Measurements from ENCODE around the gene ATG7. TPM values are rescaled to one million over a fixed set of nuclear protein-coding genes. Genes with fewer than 3 reads are reported as not detected.

Gene ATG7
- total RNA-seq, 2 experiments from 2014 or later: 26.4 to 28.6 TPM

GRCh38 chr3:11362600-11362999 lies 90.4 kb downstream of the ATG7 start:
- Mint-ChIP-seq H3K36me3 (peaks cover 7% of the 10 kb centered on the region), H3K9me3 (no peaks in the 10 kb centered on the region), H3K4me3 (no peak overlapping the region), H3K4me1 (no peaks in the 10 kb centered on the region), H3K27me3 (no peaks in the 10 kb centered on the region), H3K27ac (no peak overlapping the region)
- POLR2A ChIA-PET: no interaction called here
- DNase-seq: no peak
- ATAC-seq (ENCODE audit: low read depth): no peak

- no peaks in the 10 kb centered on the region for H3K4me1 Mint-ChIP-seq
- no peak overlapping the region for H3K4me3 Mint-ChIP-seq
- ATAC-seq (ENCODE audit: low read depth) (no peak), DNase-seq (no peak)
- POLR2A ChIA-PET: no interaction called here
- no peak overlapping the region for H3K27ac Mint-ChIP-seq
- H3K27me3 Mint-ChIP-seq: no peaks in the 10 kb centered on the region
- peaks cover 7% of the 10 kb centered on the region for H3K36me3 Mint-ChIP-seq
- no peaks in the 10 kb centered on the region for H3K9me3 Mint-ChIP-seq
Observed at GRCh38 chr3:11363715-11364114, 91.5 kb downstream of the ATG7 start.

- no peaks in the 10 kb centered on the region for H3K9me3 Mint-ChIP-seq
- DNase-seq: no peak
- POLR2A ChIA-PET: no interaction called here
- H3K36me3 Mint-ChIP-seq: peaks cover 7% of the 10 kb centered on the region
- H3K27me3 Mint-ChIP-seq: no peaks in the 10 kb centered on the region
- no peak overlapping the region for H3K27ac Mint-ChIP-seq
- no peak for ATAC-seq (ENCODE audit: low read depth)
- H3K4me3 Mint-ChIP-seq: no peak overlapping the region
- no peaks in the 10 kb centered on the region for H3K4me1 Mint-ChIP-seq
Observed at GRCh38 chr3:11364181-11364580, 92.0 kb downstream of the ATG7 start.

- Mint-ChIP-seq H3K36me3 (peaks cover 9% of the 10 kb centered on the region), H3K27ac (no peak overlapping the region), H3K27me3 (no peaks in the 10 kb centered on the region), H3K4me3 (no peak overlapping the region), H3K9me3 (no peaks in the 10 kb centered on the region), H3K4me1 (no peaks in the 10 kb centered on the region)
- no peak for DNase-seq
- POLR2A ChIA-PET: no interaction called here
- no peak for ATAC-seq (ENCODE audit: low read depth)
Observed at GRCh38 chr3:11367143-11367693, 95.0 kb downstream of the ATG7 start.

GRCh38 chr3:11370191-11370590 lies 98.0 kb downstream of the ATG7 start:
- POLR2A ChIA-PET: interaction anchor here (0.6 kb wide), 1 partner anchor 315 kb away, joined by 3 read pairs; no protein-coding TSS in a partner anchor
- Mint-ChIP-seq H3K27ac (no peak overlapping the region), H3K9me3 (no peaks in the 10 kb centered on the region), H3K27me3 (no peaks in the 10 kb centered on the region), H3K36me3 (peaks cover 7% of the 10 kb centered on the region), H3K4me1 (no peaks in the 10 kb centered on the region), H3K4me3 (no peak overlapping the region)
- DNase-seq (no peak), ATAC-seq (ENCODE audit: low read depth) (no peak)

GRCh38 chr3:11370966-11371365 lies 98.8 kb downstream of the ATG7 start:
- Mint-ChIP-seq H3K27ac (no peak overlapping the region), H3K36me3 (peaks cover 5% of the 10 kb centered on the region), H3K4me3 (no peak overlapping the region), H3K27me3 (no peaks in the 10 kb centered on the region), H3K9me3 (no peaks in the 10 kb centered on the region), H3K4me1 (no peaks in the 10 kb centered on the region)
- POLR2A ChIA-PET: interaction anchor here (0.6 kb wide), 1 partner anchor 314 kb away, joined by 3 read pairs; no protein-coding TSS in a partner anchor
- DNase-seq (no peak), ATAC-seq (ENCODE audit: low read depth) (no peak)

GRCh38 chr3:11371747-11372146 lies 99.5 kb downstream of the ATG7 start:
- Mint-ChIP-seq H3K4me1 (no peaks in the 10 kb centered on the region), H3K27ac (no peak overlapping the region), H3K9me3 (no peaks in the 10 kb centered on the region), H3K27me3 (no peaks in the 10 kb centered on the region), H3K36me3 (peaks cover 5% of the 10 kb centered on the region), H3K4me3 (no peak overlapping the region)
- ATAC-seq (ENCODE audit: low read depth) (no peak), DNase-seq (no peak)
- POLR2A ChIA-PET: no interaction called here

GRCh38 chr3:11373235-11373634 lies 101.0 kb downstream of the ATG7 start:
- ATAC-seq (ENCODE audit: low read depth) (no peak), DNase-seq (no peak)
- Mint-ChIP-seq H3K9me3 (no peaks in the 10 kb centered on the region), H3K4me1 (no peaks in the 10 kb centered on the region), H3K27me3 (no peaks in the 10 kb centered on the region), H3K4me3 (no peak overlapping the region), H3K36me3 (peaks cover 5% of the 10 kb centered on the region), H3K27ac (no peak overlapping the region)
- POLR2A ChIA-PET: no interaction called here

GRCh38 chr3:11373654-11374053 lies 101.5 kb downstream of the ATG7 start:
- no peaks in the 10 kb centered on the region for H3K9me3 Mint-ChIP-seq
- POLR2A ChIA-PET: no interaction called here

GRCh38 chr3:11375333-11376088 lies 103.3 kb downstream of the ATG7 start:
- ATAC-seq (ENCODE audit: low read depth) (no peak), DNase-seq (no peak)
- H3K36me3 Mint-ChIP-seq: peaks cover 3% of the 10 kb centered on the region
- H3K4me3 Mint-ChIP-seq: no peak overlapping the region
- POLR2A ChIA-PET: interaction anchor here (0.7 kb wide), 1 partner anchor 272 kb away, joined by 4 read pairs; no protein-coding TSS in a partner anchor
- H3K9me3 Mint-ChIP-seq: no peaks in the 10 kb centered on the region
- no peaks in the 10 kb centered on the region for H3K27me3 Mint-ChIP-seq
- no peaks in the 10 kb centered on the region for H3K4me1 Mint-ChIP-seq
- no peak overlapping the region for H3K27ac Mint-ChIP-seq

More at GRCh38 chr3:11373654-11374053, 101.5 kb downstream of the ATG7 start:
- no peaks in the 10 kb centered on the region for H3K4me1 Mint-ChIP-seq
- H3K4me3 Mint-ChIP-seq: no peak overlapping the region
- H3K27ac Mint-ChIP-seq: no peak overlapping the region
- no peak for DNase-seq
- H3K36me3 Mint-ChIP-seq: peaks cover 5% of the 10 kb centered on the region
- no peaks in the 10 kb centered on the region for H3K27me3 Mint-ChIP-seq
- ATAC-seq (ENCODE audit: low read depth): no peak

GRCh38 chr3:11377719-11378118 lies 105.5 kb downstream of the ATG7 start:
- ATAC-seq (ENCODE audit: low read depth) (no peak), DNase-seq (no peak)
- no peak overlapping the region for H3K27ac Mint-ChIP-seq
- POLR2A ChIA-PET: interaction anchor here (0.6 kb wide), 1 partner anchor 1781 kb away, joined by 6 read pairs; no protein-coding TSS in a partner anchor
- H3K36me3 Mint-ChIP-seq: peaks cover 3% of the 10 kb centered on the region
- no peaks in the 10 kb centered on the region for H3K4me1 Mint-ChIP-seq
- H3K9me3 Mint-ChIP-seq: no peaks in the 10 kb centered on the region
- H3K27me3 Mint-ChIP-seq: no peaks in the 10 kb centered on the region
- no peak overlapping the region for H3K4me3 Mint-ChIP-seq

- ATAC-seq (ENCODE audit: low read depth) (no peak), DNase-seq (no peak)
- no peaks in the 10 kb centered on the region for H3K27me3 Mint-ChIP-seq
- no peaks in the 10 kb centered on the region for H3K36me3 Mint-ChIP-seq
- H3K4me1 Mint-ChIP-seq: no peaks in the 10 kb centered on the region
- POLR2A ChIA-PET: interaction anchor here (0.5 to 1.4 kb wide), 2 partner anchors 54 to 264 kb away, joined by 4 to 6 read pairs; partner anchors contain the start of gene VGLL4
- no peaks in the 10 kb centered on the region for H3K9me3 Mint-ChIP-seq
- H3K4me3 Mint-ChIP-seq: no peak overlapping the region
- no peak overlapping the region for H3K27ac Mint-ChIP-seq
Observed at GRCh38 chr3:11379238-11379823, 107.1 kb downstream of the ATG7 start.

- no peaks in the 10 kb centered on the region for H3K4me1 Mint-ChIP-seq
- H3K27ac Mint-ChIP-seq: no peak overlapping the region
- POLR2A ChIA-PET: interaction anchor here (1.4 kb wide), 1 partner anchor 264 kb away, joined by 4 read pairs; the partner anchor contains the start of gene VGLL4
- H3K4me3 Mint-ChIP-seq: no peak overlapping the region
- DNase-seq (no peak), ATAC-seq (ENCODE audit: low read depth) (no peak)
- no peaks in the 10 kb centered on the region for H3K27me3 Mint-ChIP-seq
- no peaks in the 10 kb centered on the region for H3K9me3 Mint-ChIP-seq
- no peaks in the 10 kb centered on the region for H3K36me3 Mint-ChIP-seq
Observed at GRCh38 chr3:11379824-11380701, 107.9 kb downstream of the ATG7 start.
